GM23338 (cell line): ENCODE results near the gene DRAXIN. TPM values are rescaled to one million over a fixed set of nuclear protein-coding genes. Genes with fewer than 3 reads are reported as not detected.

ENCODE experiments used
- ATAC-seq: fragments of 200-7000 bp; cut with Tn5 transposase; 3 replicates; pipeline ENCODE4 v1.9.1; 2020
- DNase-seq: peaks from one replicate; pipeline ENCODE4 v3.0.0-alpha.2; 2015; ENCODE audit warnings: low spot score
- H2AFZ ChIP-seq: fragments of 200-600 bp; sonication (generic); 2 replicates; pipeline ENCODE4 v1.8.0; 2016; ENCODE audit warnings: antibody characterized with exemption, mild to moderate bottlenecking, moderate library complexity
- H3F3A ChIP-seq: fragments of 200-600 bp; sonication (generic); replicated peaks from 2 replicates; pipeline ENCODE4 v1.8.0; 2017; ENCODE audit warnings: antibody characterized with exemption, mixed run types, low read depth
- H3K27ac ChIP-seq: fragments of 200-600 bp; sonication (generic); 2 replicates; pipeline ENCODE4 v1.6.1; 2016; ENCODE audit warnings: low read depth
- H3K27me3 ChIP-seq: fragments of 200-600 bp; sonication (generic); 2 replicates; pipeline ENCODE4 v1.8.0; 2016; ENCODE audit warnings: mild to moderate bottlenecking, mixed run types, moderate library complexity; ENCODE audit not compliant: insufficient read depth
- H3K36me3 ChIP-seq: fragments of 200-600 bp; sonication (generic); 2 replicates; pipeline ENCODE4 v1.8.0; 2016; ENCODE audit warnings: mild to moderate bottlenecking; ENCODE audit not compliant: insufficient read depth
- H3K4me1 ChIP-seq: fragments of 200-600 bp; sonication (generic); 2 replicates; pipeline ENCODE4 v1.8.0; 2016; ENCODE audit warnings: mild to moderate bottlenecking, moderate library complexity; ENCODE audit not compliant: insufficient read depth
- H3K4me2 ChIP-seq: fragments of 200-600 bp; sonication (generic); 2 replicates; pipeline ENCODE4 v1.7.1; 2017; ENCODE audit warnings: mixed run types
- H3K4me3 ChIP-seq: fragments of 200-600 bp; sonication (generic); 2 replicates; pipeline ENCODE4 v1.6.1; 2016; ENCODE audit warnings: mixed run types
- H3K79me2 ChIP-seq: fragments of 200-600 bp; sonication (generic); replicated peaks from 2 replicates; pipeline ENCODE4 v1.8.0; 2017; ENCODE audit warnings: mild to moderate bottlenecking; ENCODE audit not compliant: insufficient read depth
- H3K9me2 ChIP-seq: fragments of 200-600 bp; sonication (generic); 2 replicates; pipeline ENCODE4 v1.8.0; 2017; ENCODE audit not compliant: insufficient read depth
- H4K20me1 ChIP-seq: fragments of 200-600 bp; sonication (generic); replicated peaks from 2 replicates; pipeline ENCODE4 v1.8.0; 2017; ENCODE audit warnings: mild to moderate bottlenecking; ENCODE audit not compliant: insufficient read depth
- H3K27ac Mint-ChIP-seq: 2 replicates; pipeline ENCODE4 v1.8.0; 2020; ENCODE audit warnings: inconsistent platforms, mild to moderate bottlenecking, moderate library complexity, mixed read lengths
- H3K27me3 Mint-ChIP-seq: 3 replicates; pipeline ENCODE4 v1.8.0; 2022; ENCODE audit warnings: low read depth, mild to moderate bottlenecking, moderate library complexity, mixed read lengths, inconsistent platforms; ENCODE audit not compliant: insufficient read depth, poor library complexity
- H3K36me3 Mint-ChIP-seq: 3 replicates; pipeline ENCODE4 v1.8.0; 2021; ENCODE audit warnings: low read depth, mild to moderate bottlenecking, inconsistent platforms, moderate library complexity, mixed read lengths
- H3K4me1 Mint-ChIP-seq: 3 replicates; pipeline ENCODE4 v1.8.0; 2020; ENCODE audit warnings: mild to moderate bottlenecking, inconsistent platforms, mixed read lengths
- H3K4me3 Mint-ChIP-seq: 3 replicates; pipeline ENCODE4 v1.8.0; 2021; ENCODE audit warnings: moderate library complexity, mild to moderate bottlenecking, inconsistent platforms, mixed read lengths
- H3K9me3 Mint-ChIP-seq: 3 replicates; pipeline ENCODE4 v1.8.0; 2020; ENCODE audit warnings: moderate library complexity, mild to moderate bottlenecking, inconsistent platforms, mixed read lengths
- CREB1 ChIP-seq: fragments of 250-450 bp; sonication (Bioruptor Pico); IDR thresholded peaks from 2 replicates; pipeline ENCODE4 v1.5.0; 2020; ENCODE audit warnings: low read depth, mild to moderate bottlenecking, moderate library complexity
- CTCF ChIP-seq, 2 experiments: fragments of 200-600 bp in 1 of 2; sonication (generic) in 1 of 2; conservative IDR thresholded peaks; 2 replicates each; pipeline versions ENCODE4 v1.5.1 to v1.6.1; 2016 to 2017; ENCODE audit warnings: antibody characterized with exemption in 2 of 2, low read depth in 2 of 2, mild to moderate bottlenecking in 2 of 2, moderate library complexity in 1 of 2
- ETS1 ChIP-seq: IDR thresholded peaks from 2 replicates; pipeline ENCODE4 v1.6.1; 2016; ENCODE audit warnings: antibody characterized with exemption
- EZH2 ChIP-seq: fragments of 200-600 bp; sonication (generic); IDR thresholded peaks from one replicate; pipeline ENCODE4 v1.8.0; 2017; ENCODE audit warnings: antibody characterized with exemption, mild to moderate bottlenecking, low read depth; ENCODE audit not compliant: unreplicated experiment
- EZH2phosphoT487 ChIP-seq: fragments of 200-600 bp; sonication (generic); IDR thresholded peaks from one replicate; pipeline ENCODE4 v1.8.1; 2018; ENCODE audit warnings: antibody characterized with exemption; ENCODE audit not compliant: unreplicated experiment
- JUNB ChIP-seq: IDR thresholded peaks from one replicate; pipeline ENCODE4 v1.6.1; 2016; ENCODE audit warnings: antibody characterized with exemption; ENCODE audit not compliant: unreplicated experiment
- NANOG ChIP-seq: IDR thresholded peaks from 2 replicates; pipeline ENCODE4 v1.6.1; 2016; ENCODE audit warnings: antibody characterized with exemption, borderline replicate concordance
- POLR2AphosphoS5 ChIP-seq: IDR thresholded peaks from 2 replicates; pipeline ENCODE4 v1.6.1; 2016; ENCODE audit warnings: antibody characterized with exemption, low read depth
- REST ChIP-seq: IDR thresholded peaks from one replicate; pipeline ENCODE4 v1.6.1; 2018; ENCODE audit warnings: antibody characterized with exemption; ENCODE audit not compliant: unreplicated experiment
- STAT1 ChIP-seq: IDR thresholded peaks from one replicate; pipeline ENCODE4 v1.6.1; 2016; ENCODE audit warnings: antibody characterized with exemption; ENCODE audit not compliant: unreplicated experiment
- ZNF114 ChIP-seq: fragments of 250-450 bp; sonication (Bioruptor Pico); IDR thresholded peaks from 2 replicates; pipeline ENCODE4 v1.5.0; 2020; ENCODE audit warnings: mild to moderate bottlenecking, moderate library complexity
- ZNF331 ChIP-seq: fragments of 250-450 bp; sonication (Bioruptor Pico); IDR thresholded peaks from 2 replicates; pipeline ENCODE4 v1.5.0; 2020; ENCODE audit warnings: low read depth, mild to moderate bottlenecking, moderate library complexity
- ZNF462 ChIP-seq: fragments of 250-450 bp; sonication (Bioruptor Pico); IDR thresholded peaks from 2 replicates; pipeline ENCODE4 v1.5.0; 2020; ENCODE audit warnings: mild to moderate bottlenecking, moderate library complexity
- polyA plus RNA-seq: library from polyadenylated mRNA; unstranded; fragments of >200 nt; fragmentation: Nextera tagmentation; extraction: Ambion mirVana; gene quantifications from 2 replicates; pipeline ENCODE4 v1.2.1, GENCODE V29; 2016
- total RNA-seq: library from RNA; depleted of rRNA; stranded (reverse); fragments of >200 nt; shearing (Covaris generic); gene quantifications from 2 replicates; pipeline ENCODE4 v1.2.3, GENCODE V29; 2014

Gene DRAXIN
- total and polyA plus RNA-seq, 2 experiments from 2014 or later: 7.6 to 23.0 TPM

- no peaks in the 10 kb centered on the region for H3K36me3 ChIP-seq
- peaks cover 41% of the 10 kb centered on the region for H3K27me3 Mint-ChIP-seq
- peaks cover 5% of the 10 kb centered on the region; the same call in 1 of the 2 replicates for H3F3A ChIP-seq
- no peak overlapping the region for H2AFZ ChIP-seq
- H3K4me1 Mint-ChIP-seq: peaks cover 14% of the 10 kb centered on the region
- no peak overlapping the region for H3K4me3 Mint-ChIP-seq
- H3K4me3 ChIP-seq: no peak overlapping the region
- no peaks in the 10 kb centered on the region for H4K20me1 ChIP-seq
- H3K36me3 Mint-ChIP-seq: no peaks in the 10 kb centered on the region; the same call in 2 of the 3 replicates
- no peaks in the 10 kb centered on the region for H3K9me2 ChIP-seq
- DNase-seq (no peak), ATAC-seq (no peak)
- H3K27me3 ChIP-seq: peaks cover 31% of the 10 kb centered on the region
- peaks cover 22% of the 10 kb centered on the region for H3K9me3 Mint-ChIP-seq
- peaks cover 5% of the 10 kb centered on the region; the same call in 1 of the 2 replicates for H3K4me1 ChIP-seq
- no peaks in the 10 kb centered on the region for H3K79me2 ChIP-seq
- TF ChIP-seq STAT1 (no peak), ETS1 (no peak), ZNF331 (CRISPR knock-in tag) (no peak), JUNB (no peak), CREB1 (CRISPR knock-in tag) (no peak), CTCF (conservative IDR thresholded peaks at IDR 0.05; ENCODE audit: low read depth in 2 of 2) (no peak), EZH2 (no peak), EZH2phosphoT487 (no peak), ZNF462 (CRISPR knock-in tag) (no peak), REST (no peak), POLR2AphosphoS5 (no peak), NANOG (no peak), ZNF114 (no peak)
- H3K4me2 ChIP-seq: no peak overlapping the region
- no peak overlapping the region for H3K27ac Mint-ChIP-seq
- H3K27ac ChIP-seq: no peak overlapping the region
Measured at GRCh38 chr1:11759791-11760190, 68.3 kb downstream of the DRAXIN start.
